ENCODE data around the gene DCLK1.

DNA sequence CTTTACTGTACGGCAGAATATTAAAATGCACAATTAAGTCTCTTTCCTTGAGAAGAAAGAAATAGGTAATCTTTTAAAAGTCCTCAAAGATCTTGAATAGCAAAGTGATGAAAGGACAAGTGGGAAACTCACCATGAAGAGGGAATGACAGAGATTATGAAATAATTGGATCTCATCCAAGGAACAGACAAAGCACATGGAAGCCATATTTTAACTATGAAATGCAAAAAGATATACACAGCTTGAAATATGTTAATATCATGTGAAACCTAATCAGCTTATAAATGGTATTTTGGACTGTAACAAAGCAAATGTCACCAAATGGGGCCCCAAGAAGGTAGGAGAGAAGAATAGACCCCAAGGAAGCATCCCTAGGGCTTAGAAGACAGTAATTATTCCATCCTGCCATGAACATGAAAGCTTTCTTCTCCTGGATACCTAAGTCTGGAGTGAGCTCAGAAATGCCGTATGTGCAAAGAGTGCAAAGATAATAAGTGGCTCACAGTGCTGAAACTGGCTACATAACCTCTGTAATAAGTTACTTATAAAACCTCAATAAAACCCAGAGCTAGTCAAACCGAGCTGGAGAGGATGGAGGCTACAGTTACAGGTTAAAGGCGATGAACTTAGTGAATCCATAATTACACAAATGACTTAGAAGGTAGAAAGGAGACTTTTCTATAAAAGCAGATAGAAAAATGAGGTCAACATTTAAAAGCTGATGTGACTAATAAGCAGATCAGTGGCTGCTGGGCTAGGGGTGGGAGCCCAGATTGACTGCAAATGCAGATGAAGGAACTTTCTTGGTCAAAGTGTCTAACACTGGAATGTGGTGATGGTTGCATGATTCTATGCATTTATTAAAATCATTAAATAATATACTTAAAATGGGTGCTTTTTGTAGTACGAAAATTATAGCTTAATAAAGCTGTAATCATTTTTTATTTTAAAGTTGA lies 34.4 kb downstream of the DCLK1 start:
- TF ChIP-seq, protein P1, sequence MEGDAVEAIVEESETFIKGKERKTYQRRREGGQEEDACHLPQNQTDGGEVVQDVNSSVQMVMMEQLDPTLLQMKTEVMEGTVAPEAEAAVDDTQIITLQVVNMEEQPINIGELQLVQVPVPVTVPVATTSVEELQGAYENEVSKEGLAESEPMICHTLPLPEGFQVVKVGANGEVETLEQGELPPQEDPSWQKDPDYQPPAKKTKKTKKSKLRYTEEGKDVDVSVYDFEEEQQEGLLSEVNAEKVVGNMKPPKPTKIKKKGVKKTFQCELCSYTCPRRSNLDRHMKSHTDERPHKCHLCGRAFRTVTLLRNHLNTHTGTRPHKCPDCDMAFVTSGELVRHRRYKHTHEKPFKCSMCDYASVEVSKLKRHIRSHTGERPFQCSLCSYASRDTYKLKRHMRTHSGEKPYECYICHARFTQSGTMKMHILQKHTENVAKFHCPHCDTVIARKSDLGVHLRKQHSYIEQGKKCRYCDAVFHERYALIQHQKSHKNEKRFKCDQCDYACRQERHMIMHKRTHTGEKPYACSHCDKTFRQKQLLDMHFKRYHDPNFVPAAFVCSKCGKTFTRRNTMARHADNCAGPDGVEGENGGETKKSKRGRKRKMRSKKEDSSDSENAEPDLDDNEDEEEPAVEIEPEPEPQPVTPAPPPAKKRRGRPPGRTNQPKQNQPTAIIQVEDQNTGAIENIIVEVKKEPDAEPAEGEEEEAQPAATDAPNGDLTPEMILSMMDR (IDR thresholded peaks at IDR 0.05), result no peak
- no peak for TF ChIP-seq POLR2A (IDR thresholded peaks at IDR 0.05)
